Measurements from ENCODE around the gene FHL2.

FHL2 gene

DNA sequence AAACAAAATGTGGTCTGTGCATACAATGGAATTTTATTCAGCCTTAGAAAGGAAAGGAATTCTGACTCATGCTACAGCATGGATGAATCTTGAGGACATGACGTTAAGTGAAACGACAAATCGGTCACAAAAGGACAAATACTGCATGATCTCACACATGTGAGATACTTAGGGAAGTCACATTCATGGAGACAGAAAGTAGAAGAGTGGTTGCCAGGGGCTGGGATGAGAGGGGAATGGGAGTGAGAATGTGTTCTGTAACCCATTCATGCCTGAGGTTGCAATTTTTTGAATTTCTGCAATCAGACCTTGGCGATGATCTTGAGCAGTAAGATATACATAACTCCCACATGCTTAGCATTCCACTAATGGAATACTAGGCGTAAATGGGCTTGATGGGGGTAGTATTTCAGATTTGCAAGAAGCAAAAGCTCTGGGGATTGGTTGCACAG is 22.0 kb downstream of the FHL2 start:
- DNase-seq = no peak

DNA sequence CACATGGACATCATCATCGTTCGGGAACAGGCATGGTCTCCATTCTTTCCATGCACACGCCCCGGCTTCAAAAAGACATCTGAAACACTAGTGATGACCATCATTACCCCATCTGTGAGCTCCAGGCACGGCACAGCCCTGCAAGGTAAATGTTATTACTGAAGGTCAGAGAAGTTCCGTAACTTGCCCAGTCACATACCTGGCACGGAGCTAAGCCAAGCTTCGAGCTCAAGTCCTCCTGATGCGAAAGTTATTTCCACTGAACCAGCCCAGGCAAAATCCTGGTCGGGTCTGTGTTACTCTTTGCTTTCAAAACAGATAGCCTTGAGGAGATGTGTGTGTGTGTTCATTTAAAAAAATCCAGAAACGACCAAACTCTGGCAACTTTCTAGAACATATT is 22.8 kb downstream of the FHL2 start:
- no peak for DNase-seq

DNA sequence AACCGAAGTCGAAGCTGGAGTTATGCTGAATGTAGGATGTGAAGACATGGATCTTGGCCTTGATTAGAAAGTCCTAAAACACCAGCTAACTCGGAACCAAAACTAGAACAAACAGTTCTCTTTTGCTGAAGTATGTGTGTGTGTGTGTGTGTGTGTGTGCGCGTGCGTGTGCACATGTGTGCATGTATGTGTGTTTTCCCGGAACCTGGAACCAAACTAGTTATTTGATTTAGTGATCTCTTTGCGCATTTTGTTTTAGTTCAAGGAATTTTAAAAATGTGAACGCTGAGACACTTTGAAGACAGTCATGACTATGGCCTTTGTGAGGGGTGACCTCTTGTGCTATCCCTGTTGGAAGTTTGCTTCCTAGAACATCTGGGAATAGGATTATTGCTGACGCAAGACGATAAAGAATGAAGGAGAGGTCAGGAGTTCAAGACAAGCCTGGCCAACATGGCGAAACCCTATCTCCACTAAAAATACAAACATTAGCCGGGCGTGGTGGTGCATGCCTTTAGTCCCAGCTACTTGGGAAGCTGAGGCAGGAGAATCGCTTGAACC is 23.8 kb downstream of the FHL2 start:
- DNase-seq = no peak

DNA sequence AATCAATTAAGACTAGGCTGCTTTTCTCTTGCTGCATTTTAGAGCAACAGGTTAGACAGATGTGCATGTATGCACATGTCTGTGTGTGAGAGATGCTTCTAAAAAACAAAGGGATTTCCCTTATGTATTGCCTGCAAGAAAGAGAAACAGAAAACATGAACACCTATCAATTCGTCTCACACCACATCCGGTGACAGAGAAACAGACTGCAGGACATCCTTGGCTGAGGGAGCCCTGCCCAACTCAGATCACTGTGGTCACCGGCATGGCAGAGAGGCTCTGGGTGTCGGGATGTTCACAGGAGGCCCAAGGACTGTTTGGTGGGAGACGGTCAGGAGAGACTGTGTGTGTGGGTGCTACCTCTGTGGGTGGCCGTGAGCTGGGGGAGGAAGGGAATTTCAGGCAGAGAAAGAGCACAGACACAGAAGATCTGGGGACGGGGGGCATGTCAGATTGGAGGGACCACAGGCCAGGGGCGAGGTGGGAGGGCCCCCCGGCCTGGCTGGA is 24.9 kb downstream of the FHL2 start:
- DNase-seq = no peak

DNA sequence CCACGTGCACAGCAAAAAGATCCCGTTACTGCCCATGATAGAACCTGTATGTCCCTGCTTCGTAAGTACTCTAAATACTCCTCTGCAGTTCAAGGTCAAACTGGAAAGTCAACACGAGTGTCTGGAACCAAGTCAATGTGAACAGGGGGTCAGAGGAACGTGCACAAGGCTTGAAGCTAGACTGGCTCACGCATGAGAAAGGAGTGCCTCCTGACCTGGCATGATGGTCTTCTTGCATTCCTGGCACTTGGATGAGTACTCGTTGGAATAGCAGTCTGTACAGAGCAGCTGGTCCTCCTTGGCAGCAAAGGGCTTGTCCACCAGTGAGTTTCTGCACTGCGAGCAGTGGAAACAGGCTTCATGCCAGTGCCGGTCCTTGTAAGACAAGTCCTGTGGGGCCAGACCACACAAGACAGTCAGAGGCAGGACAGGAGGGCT is 25.5 kb downstream of the FHL2 start:
- DNase-seq = no peak

DNA sequence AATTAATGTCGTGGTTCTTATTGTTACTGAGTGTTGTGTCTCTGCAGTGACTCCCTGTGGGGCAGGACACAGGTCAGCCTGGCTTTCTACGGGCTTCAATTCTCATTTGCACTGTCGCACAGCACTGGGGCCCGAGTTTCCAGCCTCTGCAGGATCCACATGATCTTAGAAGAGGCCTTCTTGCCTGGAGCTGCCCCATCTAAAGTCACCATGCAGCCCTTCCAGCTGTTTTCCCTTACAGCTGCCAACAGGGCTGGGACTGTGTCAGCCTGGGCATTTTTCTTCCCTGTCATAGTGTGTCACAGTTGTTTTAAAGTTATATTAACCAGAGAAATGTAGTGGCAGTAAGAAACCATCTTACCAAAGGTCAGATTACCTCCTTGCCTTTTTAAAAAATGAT is 27.0 kb downstream of the FHL2 start:
- no peak for DNase-seq

DNA sequence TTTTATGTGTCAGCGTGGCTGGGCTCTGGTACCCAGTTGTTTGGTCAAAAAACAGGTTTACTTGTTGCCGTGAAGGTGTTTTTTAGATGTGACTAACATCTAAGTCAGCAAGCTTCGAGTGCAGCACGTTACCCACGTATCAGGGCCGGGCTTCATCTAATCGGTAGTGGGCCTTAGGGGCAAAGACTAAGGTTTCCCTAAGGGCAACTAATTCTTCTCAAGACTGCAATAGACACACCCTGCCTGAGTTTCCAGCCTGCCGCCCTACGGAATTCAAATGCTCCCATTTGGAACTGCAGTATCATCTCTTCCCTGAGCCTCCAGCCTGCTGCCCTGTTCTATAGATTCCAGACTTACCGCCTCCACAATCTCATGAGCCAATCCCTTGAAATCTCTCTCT is 27.7 kb downstream of the FHL2 start:
- DNase-seq = no peak

DNA sequence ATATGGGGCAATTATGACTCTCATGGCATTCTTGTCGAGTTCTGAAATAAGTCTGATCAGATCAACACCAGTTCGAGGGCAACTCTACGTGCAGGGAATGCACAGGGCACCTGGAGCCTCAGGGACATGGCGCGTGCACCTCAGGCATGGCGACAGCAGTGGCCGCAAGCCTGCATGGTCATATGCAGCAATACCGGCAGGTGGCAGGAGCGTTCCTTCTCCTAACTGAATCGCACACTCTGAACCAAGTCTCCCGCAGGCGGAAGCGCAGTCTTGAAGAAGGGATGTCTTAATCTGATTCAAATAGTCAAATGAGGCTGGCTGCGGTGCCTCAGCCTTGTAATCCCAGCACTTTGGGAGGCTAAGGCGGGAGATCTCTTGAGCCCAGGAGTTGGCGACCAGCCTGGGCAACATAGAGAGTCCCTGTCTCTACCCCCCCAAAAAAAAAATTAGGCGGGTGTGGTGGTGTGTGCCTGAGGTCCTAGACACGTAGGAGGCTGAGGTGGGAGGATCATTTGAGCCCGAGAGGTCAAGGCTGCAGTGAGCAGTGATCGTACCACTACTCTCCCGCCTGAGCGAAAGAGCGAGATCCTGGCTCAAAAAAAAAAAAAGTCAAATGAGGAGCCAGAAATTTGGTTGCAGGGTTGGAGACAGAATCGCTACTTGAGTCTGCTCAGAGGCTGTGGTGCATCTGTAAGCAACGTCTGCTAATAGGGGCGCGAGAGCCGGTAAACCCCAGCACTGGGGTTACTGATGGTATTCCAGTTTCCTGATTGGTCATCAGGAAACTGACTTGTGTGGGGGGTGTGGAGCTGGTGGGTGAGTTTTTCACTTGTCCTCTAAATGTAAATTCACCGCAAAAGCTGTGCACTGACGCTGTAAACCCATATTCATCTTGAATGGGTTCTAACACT is 28.8 kb downstream of the FHL2 start:
- DNase-seq = peak; percentile 52

DNA sequence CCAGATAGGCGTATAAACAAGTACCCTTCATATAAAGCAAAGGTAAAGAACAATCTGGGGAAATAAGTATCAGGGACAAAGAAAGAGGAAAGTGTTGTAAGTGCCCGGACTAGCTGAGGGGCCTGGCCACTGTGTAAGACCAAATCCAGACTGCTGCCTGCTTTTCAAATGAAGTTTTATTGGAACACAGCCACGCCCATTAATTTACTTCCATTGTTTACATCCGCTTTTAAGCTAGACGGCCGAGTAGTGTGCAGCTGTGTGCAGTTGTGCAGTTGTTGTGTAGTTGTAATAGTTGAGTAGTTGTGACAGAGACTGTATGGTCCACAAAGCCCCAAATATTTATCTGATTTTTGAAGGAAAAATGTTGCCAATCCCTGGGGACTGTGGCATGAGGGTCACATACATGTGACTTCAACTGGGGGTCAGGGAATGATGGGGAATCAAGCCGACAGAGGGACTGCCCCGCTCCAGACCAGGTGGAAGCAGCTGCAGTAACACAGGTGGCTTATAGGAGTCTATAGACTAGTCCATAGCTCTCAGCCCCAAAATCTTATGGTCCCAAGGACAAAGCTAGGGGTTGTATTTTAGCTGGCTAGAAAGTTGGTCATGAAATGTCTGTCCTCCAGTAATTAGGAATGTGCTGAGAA is 30.0 kb downstream of the FHL2 start:
- DNase-seq = no peak

DNA sequence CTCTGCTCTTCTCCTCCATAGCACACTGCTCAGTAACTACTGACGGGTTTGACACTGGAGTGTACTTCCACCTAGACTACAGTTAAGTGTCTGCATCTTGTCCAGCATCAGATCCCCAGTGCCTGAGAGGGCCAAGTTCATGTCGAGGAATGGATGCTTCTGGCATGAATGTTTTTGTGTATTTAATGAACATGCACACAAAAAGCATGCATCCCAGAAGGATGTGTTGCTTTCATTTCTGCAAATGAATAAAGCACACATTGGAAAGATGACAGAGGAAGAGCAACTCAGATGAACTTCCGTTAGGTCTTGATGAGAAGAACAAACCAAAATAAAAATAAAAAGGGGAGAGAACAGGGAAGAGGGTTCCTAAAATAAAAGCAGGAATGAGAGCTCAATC is 33.6 kb downstream of the FHL2 start:
- no peak for DNase-seq

DNA sequence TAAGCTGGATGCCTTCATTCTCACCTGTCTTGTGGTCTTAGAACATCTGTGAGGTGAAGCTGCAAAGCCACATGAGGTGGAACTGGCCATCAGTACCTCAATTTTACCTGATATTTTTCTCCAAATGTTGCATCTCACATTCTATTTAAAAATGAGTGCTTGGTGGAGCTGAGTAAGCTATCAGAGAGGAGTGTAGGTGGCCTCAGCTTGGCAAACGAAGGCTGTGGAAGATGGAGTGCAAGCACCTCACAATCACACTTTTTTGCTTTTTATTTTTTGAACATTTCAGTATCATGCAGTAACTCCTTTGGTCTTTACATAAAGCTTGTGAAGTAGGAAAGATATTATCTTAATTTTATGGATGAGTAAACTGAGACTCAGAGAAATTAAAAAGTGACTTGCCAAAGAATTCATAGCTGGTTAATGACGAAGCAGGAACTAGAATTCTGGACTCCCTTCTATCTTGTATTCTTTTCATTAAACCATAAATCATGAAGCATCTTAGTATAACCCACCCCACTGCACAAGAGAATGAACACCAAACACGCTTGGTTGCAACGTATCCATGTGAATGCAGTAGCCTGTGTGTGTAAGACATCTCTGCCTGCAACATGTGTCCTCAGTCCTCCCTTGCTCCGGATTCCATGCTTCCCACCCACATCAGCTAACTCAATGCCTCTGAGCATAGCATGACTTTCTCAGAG is 34.3 kb downstream of the FHL2 start:
- DNase-seq = no peak

DNA sequence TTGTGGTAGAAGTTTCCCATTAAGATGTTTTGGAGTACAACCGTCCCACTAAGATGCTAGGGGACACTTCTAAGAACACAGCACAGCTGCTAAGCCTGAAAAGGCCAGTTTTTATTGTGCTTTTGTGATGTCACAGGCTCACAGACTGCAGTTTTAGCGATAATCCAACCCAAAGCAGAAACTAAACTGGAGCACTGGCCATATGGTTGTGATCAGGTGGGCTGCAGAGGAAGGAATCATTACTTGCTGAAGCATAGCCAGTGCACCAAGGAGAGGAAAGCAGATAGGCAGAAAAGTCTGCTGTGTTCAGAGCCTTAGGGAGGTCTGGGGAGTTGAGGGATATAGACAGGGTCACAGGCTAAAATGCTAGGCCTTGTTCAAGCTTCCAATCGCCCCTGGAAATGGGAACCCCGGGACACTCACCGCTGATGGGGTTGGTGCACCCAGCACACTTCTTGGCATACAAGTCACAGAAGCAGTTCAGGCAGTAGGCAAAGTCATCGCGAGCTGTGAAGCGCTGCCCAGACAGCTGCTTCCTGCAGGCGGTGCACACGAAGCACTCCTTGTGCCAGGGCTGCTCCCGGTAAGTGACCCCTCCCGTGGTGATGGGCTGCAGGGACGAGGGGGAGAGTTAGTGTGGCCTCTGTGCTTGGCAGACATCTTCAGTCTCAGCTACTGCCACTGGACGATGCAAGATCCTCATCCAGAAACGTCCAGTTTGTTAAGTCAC is 35.8 kb downstream of the FHL2 start:
- no peak for DNase-seq

DNA sequence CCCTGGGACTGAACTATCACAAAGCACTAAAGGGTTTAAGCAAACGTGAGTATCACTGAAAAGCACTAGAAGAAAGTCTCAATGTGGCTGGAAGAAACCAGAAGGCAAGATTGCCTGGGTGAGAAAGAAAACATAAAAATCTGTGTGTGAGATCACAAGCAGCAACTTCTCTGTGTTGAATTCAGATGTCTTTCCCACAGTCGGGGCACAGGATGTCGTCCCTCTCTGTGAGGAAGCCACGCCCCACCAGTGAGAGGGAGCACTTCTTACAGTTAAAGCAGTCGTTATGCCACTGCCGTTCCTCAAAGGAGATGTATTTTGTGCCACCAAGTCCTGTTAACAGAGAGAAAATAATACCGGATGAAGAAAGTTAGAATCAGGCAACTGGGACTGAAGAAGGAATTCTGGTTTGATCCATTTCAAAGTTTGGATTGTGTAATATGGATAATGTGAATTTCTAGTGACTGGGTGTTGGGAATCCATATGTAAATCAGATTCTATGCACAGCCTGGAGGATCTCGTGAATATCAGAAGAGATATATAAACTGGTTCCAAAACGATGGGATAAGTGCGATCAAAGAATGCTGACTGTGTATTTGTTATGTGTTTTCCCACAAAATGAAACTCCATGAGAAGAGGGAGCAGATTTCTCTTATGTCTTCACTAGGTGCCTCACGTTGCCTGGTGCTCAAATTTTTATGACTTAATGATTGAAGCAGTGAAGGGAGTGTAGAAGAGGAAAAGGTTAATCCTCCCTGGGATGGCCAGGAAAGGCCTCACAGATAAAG is 37.6 kb downstream of the FHL2 start:
- no peak for DNase-seq

DNA sequence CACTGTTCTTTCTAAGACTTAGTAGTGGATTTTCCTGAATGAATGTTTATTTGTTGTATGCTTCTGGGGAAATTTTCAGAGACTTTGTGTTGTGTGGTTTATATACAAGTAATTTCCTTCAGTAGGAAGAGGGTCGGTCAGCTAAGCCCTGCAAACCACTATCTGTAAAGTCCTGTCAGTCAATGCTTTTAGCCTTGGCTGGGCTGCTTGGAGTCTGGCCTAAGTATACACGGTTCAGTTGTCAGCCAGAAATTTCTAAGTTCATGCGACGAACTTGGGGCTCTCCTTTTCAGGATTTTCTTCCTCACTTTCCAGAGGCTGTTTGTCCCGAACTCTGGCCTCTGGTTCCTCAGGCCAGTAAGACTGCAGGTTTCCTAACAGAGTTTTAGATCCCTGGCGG is 40.3 kb downstream of the FHL2 start:
- no peak for DNase-seq

DNA sequence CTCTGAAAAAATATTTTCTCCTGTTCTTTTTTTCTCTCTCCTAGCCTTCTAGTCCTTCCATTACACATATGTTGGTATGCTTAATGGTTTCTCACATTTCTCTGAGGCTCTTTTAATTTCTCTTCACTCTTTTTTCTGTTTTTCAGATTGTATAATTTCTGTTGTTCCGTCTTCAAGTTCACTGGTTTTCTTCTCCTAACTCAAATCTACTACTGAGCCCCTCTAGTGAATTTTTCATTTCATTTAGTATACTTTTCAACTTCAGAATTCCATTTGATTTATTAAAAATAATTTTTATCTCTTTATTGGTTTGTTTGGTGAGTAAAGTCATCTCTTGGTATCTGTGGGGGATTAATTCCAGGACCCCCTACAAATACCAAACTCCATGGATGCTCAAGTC is 41.7 kb downstream of the FHL2 start:
- no peak for DNase-seq

DNA sequence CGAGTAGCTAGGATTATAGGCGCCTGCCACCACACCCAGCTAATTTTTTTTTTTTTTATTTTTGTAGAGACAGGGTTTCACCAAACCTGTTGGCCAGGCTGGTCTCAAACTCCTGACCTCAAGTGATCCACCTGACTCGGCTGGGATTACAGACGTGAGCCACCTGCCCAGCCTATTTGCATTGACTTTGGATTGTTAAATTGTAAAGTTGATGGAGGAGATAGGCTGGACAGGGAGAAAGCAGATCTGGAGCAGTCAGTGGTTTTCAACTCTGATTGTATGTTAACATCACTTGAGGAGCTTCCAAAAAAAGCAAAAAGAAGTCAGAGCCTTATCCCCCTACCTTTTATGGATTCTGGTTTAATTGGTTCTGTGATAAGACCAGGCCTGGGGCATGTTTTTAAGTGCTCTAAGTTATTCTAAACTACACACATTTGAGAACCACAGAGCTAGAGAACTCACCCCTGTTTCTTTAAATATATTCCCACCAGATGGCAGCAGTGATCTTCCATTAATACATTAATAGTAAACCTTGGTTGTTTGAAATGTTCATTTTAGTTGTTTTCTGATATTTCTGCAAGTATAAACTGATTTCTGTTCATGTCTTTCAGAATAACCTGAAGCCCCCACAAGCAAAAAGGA is 54.0 kb downstream of the FHL2 start:
- no peak for DNase-seq

DNA sequence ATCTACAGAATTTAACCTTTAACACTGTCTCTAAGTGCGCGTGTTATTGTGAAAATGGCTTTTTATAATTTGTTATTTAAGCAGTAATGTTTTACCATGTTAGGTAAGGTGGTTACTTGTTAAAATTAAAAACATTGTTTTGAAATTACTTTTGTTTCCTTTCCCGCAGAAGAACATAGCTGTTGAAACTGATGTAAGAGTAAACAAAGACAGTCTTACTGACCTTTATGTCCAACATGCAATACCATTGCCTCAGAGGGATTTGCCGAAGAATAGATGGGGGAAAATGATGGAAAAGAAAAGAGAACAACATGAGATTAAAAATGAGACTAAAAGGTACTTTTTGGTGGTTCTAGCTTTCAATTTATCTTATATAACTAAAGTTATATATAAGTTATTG is 59.4 kb downstream of the FHL2 start:
- DNase-seq = no peak

DNA sequence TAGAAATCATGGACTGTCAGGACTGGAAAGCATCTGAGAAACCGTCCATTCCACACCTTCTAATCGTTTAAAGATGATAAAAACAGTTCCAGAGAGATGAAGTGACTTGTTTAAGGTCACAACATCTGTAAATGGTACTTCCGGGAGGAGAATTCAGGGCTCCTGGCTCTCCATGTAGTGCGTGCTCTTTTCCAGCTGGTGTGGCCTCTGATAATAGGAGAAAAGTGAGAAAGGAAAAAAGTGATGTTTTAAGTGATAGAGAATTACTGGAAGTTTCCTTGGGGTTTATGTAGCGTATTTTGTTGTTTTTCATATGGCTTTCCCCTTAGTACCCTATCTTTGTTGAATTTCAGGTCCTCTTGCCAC is 60.8 kb downstream of the FHL2 start:
- DNase-seq = no peak

DNA sequence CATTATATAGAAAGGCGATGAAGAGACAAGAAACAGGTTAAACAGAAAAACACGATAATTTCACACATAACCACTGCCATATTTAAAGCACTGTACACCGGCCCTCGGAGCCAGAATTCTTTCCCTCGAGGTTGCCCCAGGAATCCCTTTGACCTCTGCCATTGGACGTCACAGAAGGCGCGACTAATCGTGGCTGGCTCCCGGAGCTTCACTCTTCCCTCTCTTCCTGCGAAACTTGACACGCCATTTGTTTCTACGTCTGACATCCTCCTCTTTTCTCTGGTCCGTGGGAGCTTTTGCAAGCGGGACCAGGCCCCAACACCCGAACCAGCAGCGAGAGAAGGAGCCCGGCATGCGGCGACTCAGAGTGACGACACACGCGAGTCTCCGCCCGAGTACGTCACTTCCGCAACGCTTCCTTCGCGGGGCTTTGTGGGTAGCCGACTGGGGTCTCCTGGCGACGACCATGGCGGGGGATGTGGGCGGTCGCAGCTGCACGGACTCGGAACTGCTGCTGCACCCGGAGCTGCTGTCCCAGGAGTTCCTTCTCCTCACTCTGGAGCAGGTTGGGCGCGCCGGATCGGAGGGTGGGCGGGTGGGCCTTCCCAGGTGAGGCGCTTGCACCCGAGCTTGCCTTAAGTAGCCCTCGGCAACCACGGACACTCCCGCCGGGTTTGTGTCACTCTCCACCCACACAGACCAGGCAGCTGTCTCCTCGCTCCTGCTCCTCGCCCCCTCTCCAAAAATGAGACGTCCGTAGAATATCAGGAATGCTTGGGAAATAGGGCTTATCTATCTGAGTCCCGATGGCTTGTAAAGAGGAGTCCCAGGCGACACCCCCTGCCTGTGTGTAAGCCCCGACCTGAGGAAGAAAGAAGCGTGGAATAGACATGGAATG is 61.5 kb downstream of the FHL2 start, which contains the start of gene C2orf49:
Gene C2orf49, plus strand, starts transcription at position 419 of the 898 bp plus-strand sequence. Its CDS starts 48 bp downstream, at position 467.
- peak; percentile 84 for DNase-seq

DNA sequence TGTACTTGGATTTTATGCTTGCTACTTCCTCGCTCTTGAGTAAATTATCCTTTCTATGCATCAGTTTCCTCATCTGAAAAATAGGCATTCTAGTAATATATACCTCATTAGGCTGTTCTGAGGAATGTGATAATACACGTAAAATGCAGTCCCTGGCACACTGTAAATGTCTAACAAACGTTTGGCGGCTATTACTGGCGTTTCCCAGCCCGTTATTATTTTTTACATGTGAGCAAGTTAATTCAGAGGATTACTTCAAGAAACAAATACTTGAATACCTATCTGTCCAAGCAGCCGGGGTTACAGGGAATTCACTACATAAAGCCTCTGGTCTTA is 62.1 kb downstream of the FHL2 start:
- no peak for DNase-seq
